GM19455 (cell line): ENCODE measurements around the gene FAM193B.
"Not testable (repeated sequence)": the region's sequence is repeated elsewhere in the genome, so short reads cannot be mapped to it uniquely, and the experiment has no call there.

ENCODE experiments used
- ATAC-seq: cut with Tn5 transposase; IDR thresholded peaks from one replicate; pipeline ENCODE4 v1.9.1; 2021; ENCODE audit not compliant: unreplicated experiment

Gene FAM193B

DNA sequence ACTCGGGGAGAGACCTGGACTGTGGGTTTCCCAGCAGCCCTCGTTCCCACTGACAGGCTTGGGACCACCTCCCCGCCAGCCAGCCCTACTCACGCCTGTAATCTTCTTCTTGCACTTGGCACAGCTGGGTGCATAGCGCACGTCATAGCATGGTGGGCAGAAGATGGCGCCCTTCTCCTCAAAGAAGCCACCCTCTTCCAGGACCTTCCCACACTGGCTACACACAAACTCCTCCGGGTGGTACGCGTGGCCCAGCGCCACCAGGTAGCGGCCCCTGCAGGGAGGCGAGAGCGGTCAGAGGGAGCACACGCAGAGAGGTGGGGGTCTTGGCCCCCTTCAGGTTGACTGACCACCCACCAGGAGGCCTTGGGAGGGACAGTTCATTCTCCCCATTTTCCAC lies 66.4 kb downstream of the FAM193B start:
- no peak for ATAC-seq

DNA sequence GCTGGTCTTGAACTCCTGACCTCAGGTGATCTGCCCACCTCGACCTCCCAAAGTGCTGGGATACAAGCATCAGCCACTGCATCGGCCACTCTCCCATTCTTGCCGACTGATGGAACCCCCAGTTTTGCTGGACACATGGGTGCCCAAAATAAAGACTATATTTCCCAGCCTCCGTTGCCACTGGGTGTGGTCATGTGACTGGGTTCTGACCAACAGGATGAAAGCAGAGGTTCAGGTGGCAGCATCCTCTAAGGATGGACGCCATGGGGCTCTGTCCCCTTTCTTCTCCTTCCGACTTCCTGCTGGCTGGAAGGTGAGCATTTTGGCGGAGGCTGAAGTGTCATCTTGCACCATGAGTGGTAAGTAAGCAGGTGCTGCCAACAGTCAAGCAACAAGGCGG lies 67.2 kb downstream of the FAM193B start:
- no peak for ATAC-seq

DNA sequence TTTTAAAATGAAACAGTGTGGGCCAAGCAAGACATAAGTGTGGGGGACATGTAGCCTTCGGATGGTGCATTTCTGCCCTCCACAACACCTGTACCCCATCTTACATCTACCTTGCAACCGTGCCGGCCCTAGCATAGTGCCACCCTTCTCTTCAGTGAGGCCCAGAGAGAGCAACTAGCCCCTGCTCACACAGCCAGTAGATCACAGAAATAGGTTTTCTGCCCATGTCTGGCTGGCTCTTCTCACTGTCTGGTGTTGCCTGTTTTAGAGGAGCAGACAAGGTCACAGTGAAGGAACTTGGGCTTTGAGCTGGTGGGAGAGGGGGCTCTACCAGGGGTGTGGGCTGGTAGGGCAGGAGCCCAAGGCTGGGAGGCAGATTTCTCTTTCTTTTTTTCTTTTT lies 68.1 kb downstream of the FAM193B start:
- no peak for ATAC-seq

DNA sequence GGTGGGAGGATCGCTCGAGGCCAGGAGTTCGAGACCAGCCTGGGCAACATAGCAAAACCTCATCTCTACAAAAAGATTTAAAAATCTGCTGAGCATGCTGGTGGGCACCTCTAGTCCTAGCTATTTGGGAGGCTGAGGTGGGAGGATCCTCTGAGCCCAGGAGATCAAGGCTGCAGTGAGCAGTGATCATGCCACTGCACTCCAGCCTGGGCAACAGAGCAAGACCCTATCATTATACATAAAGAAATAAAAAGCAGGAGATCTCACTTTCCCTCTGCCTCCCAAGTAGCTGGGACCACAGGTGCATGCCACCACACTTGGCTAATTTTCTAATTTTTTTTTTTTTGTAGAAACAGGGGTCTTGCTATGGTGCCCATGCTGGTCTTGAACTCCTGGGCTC lies 68.6 kb downstream of the FAM193B start:
- not testable (repeated sequence) for ATAC-seq

DNA sequence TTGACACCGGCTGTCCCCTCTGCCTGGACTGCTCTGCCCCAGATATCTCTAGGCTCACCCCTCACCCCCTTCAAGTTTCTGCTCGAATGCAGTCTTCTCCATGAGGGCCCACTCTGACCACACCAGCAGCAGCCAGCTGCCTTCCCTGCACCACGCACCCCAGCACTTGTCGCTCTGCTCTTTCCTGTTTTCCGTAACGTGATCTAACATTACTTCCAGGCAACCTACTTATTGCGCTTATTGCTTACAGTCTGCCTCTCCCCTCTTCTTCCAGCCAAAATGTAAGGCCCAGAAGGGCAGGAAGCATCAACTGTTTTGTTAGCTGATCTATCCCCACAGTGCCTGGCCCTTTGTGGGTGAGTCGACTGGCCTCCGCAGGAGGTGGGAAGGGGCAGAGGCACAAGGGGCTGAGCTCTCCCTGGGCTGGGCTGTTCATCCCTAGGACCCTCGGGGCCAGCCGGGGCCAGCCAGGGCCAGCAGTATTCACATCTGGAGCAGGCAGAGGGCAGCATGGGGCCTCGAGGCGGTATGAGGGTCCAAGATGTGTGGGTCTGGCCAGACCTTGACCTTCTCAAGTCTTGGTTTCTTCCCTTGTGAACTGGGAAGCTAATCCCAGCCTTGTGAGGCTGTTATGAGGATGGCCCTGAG lies 69.3 kb downstream of the FAM193B start:
- no peak for ATAC-seq

DNA sequence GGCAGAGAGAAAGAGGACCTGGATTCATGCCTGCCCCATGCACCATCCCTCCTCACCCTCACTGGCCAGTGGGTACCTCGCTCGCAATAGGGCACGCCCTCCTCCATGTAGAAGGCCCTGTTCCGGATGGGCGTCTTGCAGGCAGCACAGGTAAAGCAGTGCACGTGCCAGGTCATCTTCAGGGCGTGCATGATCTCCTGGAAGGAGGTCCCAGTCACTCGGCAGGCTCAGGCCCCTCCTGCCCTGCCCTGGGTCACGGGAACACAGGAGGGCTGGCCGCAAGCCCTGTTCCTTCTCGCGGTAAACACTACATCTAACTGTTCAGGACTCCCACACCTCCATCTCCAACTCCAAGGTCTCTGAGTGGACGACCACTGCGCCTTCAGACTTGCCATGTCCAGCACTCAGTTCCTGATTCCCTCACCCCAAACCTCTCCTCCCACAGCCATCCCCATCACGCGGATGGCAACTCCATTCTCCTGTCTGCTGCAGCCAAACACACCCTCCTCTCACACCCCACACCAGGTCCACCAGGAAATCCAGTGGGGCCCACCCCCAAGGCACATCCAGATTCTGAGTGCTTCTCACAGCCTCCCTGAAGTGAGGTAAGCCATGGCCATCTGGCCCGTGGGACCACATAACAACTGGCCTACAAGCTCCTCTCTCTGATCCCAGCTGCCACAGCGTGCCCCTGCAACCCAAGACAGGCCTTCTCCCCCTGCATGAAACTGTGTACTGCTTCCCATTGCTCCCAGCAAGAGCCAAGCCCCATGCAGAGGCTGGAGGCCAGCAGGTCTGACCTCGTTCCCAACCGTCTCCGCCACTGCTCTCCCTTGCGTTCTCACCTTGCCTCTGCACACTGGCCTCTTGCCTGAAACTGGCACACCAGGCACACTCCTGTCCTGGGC lies 70.1 kb downstream of the FAM193B start:
- no peak for ATAC-seq

DNA sequence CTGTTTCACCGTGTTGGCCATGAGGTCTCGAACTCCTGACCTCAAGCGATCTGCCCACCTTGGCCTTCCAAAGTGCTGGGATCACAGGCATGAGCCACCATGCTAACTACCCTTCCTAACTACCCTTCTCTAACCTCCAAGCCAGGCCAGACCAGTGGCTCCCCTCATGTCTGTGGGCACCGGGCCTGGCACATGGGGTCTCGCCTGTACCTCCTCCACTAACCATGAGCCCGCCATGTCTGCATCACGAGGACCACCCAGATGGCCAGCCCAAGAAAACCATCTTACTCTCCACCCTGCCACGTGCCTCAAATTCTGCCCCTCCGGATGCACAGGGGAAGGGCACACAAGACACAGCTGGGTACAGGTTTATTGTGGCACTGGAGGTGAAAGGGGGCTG lies 71.3 kb downstream of the FAM193B start:
- no peak for ATAC-seq

DNA sequence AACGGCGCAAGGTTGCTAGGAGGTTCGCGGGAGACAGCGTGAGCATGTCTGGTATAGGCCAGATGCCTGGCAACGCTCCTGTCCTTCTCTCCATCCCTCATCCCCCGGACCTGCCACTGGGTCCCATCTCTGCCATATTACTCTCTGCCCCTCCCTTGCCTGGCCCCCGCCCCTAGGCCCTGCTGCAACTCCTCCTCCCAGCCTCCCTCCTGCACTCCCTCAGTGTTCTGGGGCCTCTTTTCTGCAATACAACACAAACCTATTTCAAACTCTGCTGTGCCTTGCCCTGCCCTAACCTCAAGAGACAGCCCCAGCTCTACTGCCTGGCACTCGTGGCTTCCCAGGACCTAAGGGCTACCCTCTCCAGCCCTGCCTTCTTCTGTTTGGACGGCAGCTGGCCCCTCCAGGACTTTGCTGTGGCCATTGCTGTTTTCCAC lies 72.0 kb downstream of the FAM193B start:
- ATAC-seq: no peak

DNA sequence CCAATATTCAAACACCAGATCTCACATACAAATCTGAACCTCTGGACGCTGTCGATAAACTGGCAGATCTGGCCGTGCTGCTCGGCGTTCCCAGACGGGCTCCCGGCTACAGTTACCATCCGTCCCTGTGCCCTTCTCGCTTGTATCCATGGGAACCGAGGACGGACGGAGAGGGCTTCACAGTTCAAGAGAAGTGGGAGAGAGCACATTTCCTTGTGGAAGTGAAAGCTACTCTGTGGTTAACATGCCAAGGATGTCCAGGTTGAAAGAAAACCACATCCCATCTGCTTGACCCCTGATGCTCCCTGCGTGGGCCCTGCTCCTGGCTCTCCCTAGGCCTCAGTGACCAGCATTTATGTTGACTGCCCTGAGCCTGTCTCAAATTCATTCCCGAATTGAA lies 74.6 kb downstream of the FAM193B start:
- no peak for ATAC-seq

DNA sequence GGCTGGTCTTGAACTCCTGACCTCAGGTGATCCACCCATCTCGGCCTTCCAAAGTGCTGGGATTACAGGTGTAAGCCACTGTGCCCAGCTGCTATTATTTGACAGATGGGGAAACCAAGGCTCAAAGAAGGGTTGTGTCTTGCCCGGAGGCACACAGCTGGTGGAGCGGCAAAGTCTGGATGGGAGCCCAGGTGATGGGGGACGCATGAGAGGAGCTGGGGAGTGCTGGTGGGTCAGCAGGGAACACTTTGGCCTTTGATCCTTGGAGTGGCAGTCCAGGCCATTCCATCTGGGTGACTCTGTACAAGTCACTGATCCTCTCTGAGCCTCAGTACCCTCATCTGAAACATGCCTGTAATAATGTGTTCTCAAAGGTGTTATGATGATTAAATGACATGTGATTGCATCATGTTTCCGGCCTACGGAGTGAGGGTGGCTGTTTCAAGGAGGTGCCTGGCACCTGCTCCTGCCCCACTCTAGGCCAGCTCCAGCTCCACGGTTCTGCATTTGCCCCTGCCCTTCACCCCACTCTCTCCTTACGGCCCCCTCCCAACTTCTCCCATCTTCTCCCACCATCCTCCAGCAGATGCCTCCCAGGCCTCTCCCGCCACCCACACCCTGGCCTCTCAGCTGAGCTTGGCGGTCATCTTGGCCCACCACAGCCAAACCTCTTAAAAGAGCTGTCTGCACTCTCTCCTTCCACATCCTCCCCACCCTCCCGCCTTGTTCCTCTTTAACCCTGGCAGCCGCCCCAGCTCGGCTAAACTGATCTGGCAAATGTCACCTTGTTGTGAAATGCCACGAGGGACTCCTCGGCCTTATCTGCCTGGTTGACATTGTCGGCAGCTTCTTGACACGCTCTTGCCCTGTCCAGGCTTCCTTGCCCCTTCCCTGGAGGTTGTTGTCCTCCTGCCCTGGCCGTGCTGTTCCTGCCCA lies 75.4 kb downstream of the FAM193B start:
- no peak for ATAC-seq

DNA sequence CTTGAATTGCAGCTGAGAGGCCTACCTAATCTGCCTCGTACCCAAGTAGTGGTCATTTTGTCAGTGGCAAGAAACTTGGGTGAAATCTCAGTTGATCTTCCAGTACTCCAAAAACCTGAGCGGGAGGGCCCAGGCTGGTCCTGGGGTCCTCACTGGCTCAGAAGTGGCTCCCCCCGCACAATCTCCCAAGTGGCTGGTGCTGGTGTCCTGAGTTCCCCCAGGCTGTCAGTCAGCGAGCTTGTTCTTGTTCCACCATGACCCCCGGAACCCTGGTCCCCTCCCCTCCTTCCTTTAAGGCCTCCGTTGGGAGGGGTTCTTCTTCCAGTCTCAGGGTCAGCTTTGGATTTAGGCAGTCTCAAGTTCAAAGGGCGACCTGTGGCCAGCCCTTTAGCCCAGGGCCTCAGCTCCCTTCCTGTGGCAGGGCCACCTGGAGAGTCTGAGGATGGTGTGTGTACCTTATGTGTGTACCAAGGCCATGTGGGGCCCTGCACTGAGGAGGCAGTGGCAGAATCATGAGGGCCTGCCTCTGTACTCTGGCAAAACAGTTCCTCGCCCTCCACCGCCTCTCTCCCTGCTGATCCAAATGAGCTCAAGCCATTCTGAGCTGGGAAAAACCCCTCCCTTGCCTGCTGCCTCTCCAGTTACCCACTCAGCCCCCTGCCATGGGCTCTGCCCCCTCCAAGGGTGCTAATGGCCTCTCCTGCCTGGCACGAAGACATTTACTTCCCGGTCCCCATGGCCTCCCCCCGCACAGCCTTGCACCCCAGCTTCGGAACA lies 76.5 kb downstream of the FAM193B start:
- no peak for ATAC-seq

DNA sequence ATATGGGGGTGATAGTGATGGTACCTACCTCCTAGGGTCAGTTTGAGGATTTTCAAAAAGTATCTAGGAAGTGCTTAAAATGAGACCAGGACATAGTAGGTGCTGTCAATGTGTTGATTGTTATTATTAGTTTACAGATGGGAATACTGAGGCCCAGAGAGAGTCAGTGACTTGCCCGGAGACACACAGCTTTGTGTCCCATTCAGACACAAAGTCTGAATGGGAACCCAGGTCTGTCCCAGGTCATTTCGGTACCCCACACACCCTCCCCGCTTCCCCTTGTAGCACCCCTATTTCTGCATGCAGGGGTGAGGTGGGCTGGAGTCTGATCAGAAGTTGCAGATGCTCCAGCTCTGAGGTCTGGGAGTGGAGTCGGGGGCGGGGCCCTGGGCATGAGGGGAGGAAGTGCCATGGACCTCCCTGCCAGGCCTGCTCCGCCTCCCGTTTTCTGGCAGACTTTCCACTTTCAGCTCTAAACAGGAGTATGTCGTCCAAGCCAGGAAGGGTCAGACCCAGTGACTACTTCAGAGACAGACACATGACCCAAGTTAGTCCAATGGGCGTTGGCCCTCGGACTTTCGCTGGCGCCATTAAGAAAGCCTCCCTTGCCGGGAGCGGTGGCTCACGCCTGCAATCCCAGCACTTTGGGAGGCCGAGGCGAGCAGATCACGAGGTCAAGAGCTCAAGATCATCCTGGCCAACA lies 77.7 kb downstream of the FAM193B start:
- ATAC-seq: no peak

DNA sequence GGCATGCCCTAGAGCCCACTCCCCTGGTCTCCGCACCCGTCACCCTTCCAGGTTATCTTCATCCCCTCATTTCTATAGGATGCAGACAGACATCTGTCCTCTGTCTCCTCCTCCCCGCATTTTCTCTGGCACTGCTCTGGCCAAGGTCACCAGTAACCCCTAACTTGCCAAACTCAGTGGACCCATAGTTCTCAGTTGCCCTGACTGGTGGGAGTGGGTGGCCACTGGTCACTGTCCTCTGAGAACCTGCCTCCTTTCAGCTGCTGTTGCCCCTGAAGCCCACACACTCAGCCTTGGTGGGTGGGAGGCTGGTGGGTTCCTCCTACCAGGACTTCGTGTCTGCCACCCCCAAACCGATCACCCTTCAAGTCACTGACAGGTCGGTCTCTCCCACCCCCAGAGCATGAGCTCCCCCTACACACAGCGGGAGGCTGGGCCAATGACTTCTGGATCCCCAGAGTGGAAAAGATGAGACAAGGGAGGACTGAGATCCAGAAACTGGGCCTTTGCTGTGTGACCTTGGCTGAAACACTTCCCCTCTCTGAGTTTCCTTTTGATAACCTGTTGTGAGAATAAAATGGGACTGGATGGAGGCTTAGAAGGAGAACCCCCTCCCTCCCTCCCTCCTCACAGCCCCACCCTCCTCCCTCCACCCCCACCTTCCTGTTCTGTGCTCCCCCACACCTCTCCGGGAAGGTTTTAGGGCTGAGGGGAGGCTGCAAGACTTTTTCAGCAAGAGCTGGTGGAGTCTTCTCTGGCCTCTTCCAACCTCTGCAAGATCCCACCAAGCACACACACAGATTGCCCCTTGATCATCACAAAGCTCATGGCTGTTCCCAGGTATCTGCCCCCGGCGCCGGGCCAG lies 78.6 kb downstream of the FAM193B start:
- ATAC-seq: no peak

DNA sequence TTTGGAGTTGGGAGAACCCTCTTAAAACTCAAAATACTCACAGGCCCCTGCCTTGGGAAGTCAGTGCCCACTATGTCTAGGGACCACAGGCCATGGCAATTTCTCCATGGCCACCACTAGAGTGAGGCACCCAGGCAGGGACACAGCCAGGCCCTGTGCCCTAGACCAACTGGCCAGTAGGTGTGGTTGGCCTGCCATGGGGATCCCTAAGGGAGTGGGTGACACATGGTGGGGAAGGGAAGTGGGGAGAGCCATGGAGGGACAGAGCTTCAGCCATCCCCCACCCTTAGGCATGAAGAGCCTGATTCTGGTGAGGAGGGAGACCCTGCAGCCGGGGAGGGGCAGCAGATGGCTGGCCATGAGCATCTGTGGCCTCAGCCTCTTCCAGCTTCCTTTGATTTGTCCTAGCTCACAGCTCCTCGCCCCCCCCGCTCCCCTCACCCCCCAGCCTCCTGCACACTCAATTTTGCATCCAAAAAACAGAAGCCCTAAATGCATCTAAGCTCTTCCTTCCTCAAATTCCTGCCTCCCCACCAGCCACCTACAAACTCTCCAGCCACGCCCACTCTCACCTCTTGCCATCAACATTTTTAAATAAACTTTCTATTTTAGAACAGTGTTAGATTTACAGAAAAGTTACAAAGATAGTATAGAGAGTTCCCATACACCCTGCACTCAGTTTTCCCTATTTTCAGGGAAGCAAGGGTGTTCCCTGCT lies 79.4 kb downstream of the FAM193B start:
- no peak for ATAC-seq

DNA sequence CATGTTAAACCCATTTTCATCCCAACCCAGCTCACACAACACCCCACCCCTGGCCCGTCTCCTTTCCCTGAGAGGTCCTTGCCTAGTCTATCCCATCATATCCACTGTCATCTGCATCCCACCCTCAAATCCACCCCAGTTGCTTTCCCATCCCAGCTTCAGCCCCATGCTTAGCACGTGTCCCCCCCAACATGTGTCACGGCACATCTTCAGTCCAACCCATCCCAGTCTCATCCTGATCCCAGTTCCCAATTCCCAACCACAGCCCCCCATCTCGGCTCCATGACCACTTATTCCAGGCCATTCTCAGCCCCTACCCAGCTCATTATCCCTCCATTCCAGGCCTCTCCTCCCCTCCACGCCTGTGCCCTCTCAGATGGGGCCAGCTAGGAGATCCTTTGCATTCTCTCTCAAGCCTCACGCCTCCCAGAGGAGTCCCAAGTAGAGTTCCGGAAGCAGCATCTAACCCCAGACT lies 80.3 kb downstream of the FAM193B start:
- ATAC-seq: no peak

DNA sequence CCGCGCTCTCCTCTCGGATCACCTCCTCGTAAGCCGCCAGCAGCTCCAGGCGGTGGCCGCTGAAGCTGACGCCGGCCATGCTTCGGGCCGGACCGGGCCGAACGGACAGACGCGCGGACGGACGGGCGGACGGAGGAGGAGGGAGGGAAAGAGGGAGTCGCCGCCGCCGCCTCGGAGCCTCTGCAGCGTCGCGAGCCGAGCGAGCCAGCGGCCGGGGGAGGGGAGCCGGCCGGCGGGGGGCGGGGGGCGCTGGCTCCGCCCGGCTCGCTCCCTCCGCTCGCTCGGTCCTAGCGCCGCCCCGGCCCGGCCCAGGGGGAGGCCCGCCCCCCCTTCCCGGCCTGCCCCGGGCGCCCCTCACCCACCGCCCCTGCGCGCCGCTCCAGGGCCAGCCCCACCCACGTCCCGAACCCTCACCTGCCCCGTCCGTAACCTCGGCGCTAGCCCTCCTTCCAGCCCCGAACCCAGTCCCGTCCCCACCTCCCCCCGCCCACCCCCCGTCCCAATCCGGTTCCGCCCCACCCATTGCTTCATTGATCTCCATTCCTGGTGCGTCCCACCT lies 80.8 kb downstream of the FAM193B start, which contains the start of gene DBN1:
TSS of gene DBN1 (minus strand) at position 192 of the 559 bp plus-strand sequence. CDS start at position 79, 113 bp downstream.
- ATAC-seq: no peak
